Measurements from ENCODE around the gene LCN15.
"Not testable (repeated sequence)": the region's sequence is repeated elsewhere in the genome, so short reads cannot be mapped to it uniquely, and the experiment has no call there.

Gene LCN15

DNA sequence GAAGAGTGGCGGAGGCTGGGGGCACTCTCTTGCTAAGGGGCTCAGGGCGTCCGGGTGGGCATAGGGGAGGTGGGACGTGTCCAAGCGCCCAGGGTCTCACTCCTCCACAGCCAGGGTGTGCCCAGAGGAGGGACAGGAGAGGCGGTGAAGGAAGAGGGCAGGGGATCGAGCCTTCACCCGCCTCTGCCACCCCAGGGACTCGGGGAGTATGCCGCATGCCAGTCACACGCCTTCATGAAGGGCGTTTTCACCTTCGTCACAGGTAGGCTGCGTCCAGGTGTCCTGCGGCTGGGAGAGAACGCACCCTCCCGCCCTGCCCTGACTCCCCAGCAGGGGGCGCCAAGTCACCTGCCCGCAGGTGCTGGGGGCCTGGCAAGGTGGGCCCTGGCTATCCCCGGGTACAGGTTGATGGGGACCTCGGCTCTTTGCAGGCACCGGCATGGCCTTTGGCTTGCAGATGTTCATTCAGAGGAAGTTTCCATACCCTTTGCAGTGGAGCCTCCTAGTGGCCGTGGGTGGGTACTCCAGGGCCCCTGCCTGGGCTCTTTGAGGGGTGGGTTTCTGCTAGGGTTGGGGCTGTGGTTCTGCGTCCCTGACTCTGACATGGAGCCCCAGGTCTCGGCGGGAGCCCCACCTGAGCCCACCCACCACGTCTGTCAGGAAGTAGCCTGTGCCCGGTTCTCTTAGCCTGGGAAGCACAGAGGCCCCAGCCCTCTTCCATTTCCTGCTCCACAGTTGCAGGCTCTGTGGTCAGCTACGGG, 27.4 kb upstream of the LCN15 start:
- Histone ChIP-seq H3K36me3 (ENCODE audit: control insufficient read depth, insufficient read depth, low read length) (no peaks in the 10 kb centered on the region), H3K23ac (ENCODE audit: low read length) (no peak overlapping the region), H3K27me3 (ENCODE audit: insufficient read depth, low read length, poor library complexity) (no peaks in the 10 kb centered on the region), H3K27ac (ENCODE audit: low read depth, low read length) (peak overlapping the region; percentile 18), H2BK120ac (ENCODE audit: low read depth, low read length) (no peak overlapping the region), H3K56ac (ENCODE audit: low read length) (peak overlapping the region; percentile 88), H3K4me1 (ENCODE audit: control insufficient read depth, low read depth, low read length) (peaks cover 4% of the 10 kb centered on the region), H4K8ac (ENCODE audit: low read depth, low read length) (no peak overlapping the region), H4K5ac (ENCODE audit: low read length) (no peak overlapping the region), H3K79me1 (ENCODE audit: low read length) (peaks cover 2% of the 10 kb centered on the region), H2AK5ac (ENCODE audit: low read length) (no peak overlapping the region), H2BK5ac (ENCODE audit: low read length) (no peak overlapping the region), H3K18ac (ENCODE audit: low read length) (peak overlapping the region; percentile 13), H3K9ac (ENCODE audit: low read length) (peak overlapping the region; percentile 77), H2BK15ac (replicated peaks; ENCODE audit: low read depth) (no peak overlapping the region), H3K79me2 (ENCODE audit: control insufficient read depth, insufficient read depth, low read length) (no peaks in the 10 kb centered on the region), H3K4me2 (ENCODE audit: low read length) (peak overlapping the region; percentile 47), H3K4me3 (ENCODE audit: low read length) (peak overlapping the region; percentile 57), H3K4ac (ENCODE audit: low read depth, low read length) (peak overlapping the region; percentile 39)
- WGBS (ENCODE audit: extremely low coverage, insufficient coverage, low lambda C conversion rate) = no CpG with 5 or more reads among the region's 29 CpGs
- peak; percentile 86 for DNase-seq

DNA sequence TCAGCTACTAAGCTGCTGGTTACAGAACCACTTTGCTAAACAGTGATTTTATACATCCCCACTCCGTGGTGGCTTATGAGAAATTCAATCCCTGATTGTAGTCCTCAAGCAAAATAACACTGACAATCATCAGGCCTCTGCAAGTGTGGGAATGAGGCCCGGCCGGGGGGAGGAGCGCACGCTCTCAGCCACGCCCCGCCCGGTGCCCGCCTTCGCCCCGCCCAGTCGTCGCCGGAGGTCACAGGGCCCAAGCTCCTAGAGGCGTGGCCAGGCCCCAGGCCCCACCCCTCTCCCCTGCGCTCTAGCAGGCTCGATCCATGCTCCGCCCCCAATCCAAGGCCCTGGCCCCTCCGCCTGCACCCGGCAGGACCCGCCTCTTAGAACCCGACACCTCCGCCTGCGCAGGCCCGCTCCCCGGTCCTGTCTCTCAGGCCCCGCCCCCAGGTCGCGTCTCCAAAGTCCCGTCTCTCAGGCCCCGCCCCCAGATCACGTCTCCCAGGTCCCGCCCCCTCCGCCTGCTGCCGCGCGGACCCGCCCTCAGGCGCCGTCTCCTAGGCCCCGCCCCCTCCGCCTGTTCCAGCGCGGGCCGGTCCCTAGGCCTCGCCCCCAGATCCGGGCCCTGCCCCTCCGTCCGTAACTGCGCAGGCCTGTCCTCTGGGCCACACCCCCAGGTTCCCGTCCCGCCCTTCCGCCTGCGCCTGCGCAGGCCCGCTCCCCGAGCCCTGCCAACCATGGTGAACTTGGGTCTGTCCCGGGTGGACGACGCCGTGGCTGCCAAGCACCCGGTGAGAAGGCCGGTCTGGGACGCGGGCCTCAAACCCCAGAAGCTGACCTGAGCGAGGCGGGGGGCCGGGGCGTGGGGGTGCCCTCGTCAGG, 26.6 kb upstream of the LCN15 start, which contains the start of gene TMEM141:
Gene TMEM141, plus strand, starts transcription at position 705 of the 876 bp plus-strand sequence. Its CDS starts 27 bp downstream, at position 732.
- Histone ChIP-seq H4K8ac (ENCODE audit: low read depth, low read length) (no peak within 1 kb of the TSS), H3K4me3 (ENCODE audit: low read length) (peak within 1 kb of the TSS; percentile 57), H2BK120ac (ENCODE audit: low read depth, low read length) (no peak within 1 kb of the TSS), H3K79me2 (ENCODE audit: control insufficient read depth, insufficient read depth, low read length) (no peaks in the 10 kb centered on the region), H2BK15ac (replicated peaks; ENCODE audit: low read depth) (no peak within 1 kb of the TSS), H3K27ac (ENCODE audit: low read depth, low read length) (peak within 1 kb of the TSS; percentile 18), H2BK5ac (ENCODE audit: low read length) (no peak within 1 kb of the TSS), H3K36me3 (ENCODE audit: control insufficient read depth, insufficient read depth, low read length) (no peaks in the 10 kb centered on the region), H3K27me3 (ENCODE audit: insufficient read depth, low read length, poor library complexity) (no peaks in the 10 kb centered on the region), H3K79me1 (ENCODE audit: low read length) (peaks cover 2% of the 10 kb centered on the region), H3K9ac (ENCODE audit: low read length) (peak within 1 kb of the TSS; percentile 77), H3K4me1 (ENCODE audit: control insufficient read depth, low read depth, low read length) (no peaks in the 10 kb centered on the region), H3K56ac (ENCODE audit: low read length) (peak within 1 kb of the TSS; percentile 88), H3K4me2 (ENCODE audit: low read length) (peak within 1 kb of the TSS; percentile 47), H3K23ac (ENCODE audit: low read length) (no peak within 1 kb of the TSS), H4K5ac (ENCODE audit: low read length) (no peak within 1 kb of the TSS), H3K18ac (ENCODE audit: low read length) (peak within 1 kb of the TSS; percentile 13), H3K4ac (ENCODE audit: low read depth, low read length) (peak within 1 kb of the TSS; percentile 39), H2AK5ac (ENCODE audit: low read length) (no peak within 1 kb of the TSS)
- no CpG with 5 or more reads among the region's 70 CpGs for WGBS (ENCODE audit: extremely low coverage, insufficient coverage, low lambda C conversion rate)
- DNase-seq = peak; percentile 99

DNA sequence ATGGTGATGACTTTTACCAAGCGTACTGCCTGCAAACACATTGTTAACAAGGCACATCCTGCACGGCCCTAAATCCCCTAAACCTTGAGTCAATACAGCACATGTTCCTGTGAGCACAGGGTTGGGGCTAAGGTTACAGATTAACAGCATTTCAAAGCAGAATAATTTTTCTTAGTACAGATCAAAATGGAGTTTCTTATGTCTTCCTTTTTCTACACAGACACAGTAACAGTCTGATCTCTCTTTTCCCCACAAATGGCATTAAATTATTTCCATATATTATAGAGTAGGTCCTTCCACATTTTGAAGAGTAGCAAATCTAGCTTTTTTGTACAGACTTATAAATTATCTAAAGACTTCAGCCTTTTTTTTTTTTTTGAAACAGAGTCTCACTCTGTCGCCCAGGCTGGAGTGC, 25.2 kb upstream of the LCN15 start:
- H3K4me3 ChIP-seq (ENCODE audit: low read length) = no peak overlapping the region
- no peaks in the 10 kb centered on the region for H3K36me3 ChIP-seq (ENCODE audit: control insufficient read depth, insufficient read depth, low read length)
- no peak overlapping the region for H3K9ac ChIP-seq (ENCODE audit: low read length)
- no peak overlapping the region for H3K4me2 ChIP-seq (ENCODE audit: low read length)
- H2BK120ac ChIP-seq (ENCODE audit: low read depth, low read length) = no peak overlapping the region
- no peaks in the 10 kb centered on the region for H3K27me3 ChIP-seq (ENCODE audit: insufficient read depth, low read length, poor library complexity)
- H3K4me1 ChIP-seq (ENCODE audit: control insufficient read depth, low read depth, low read length) = no peaks in the 10 kb centered on the region
- H3K79me2 ChIP-seq (ENCODE audit: control insufficient read depth, insufficient read depth, low read length) = no peaks in the 10 kb centered on the region
- no peak overlapping the region for H4K5ac ChIP-seq (ENCODE audit: low read length)
- H2BK5ac ChIP-seq (ENCODE audit: low read length) = no peak overlapping the region
- peaks cover 2% of the 10 kb centered on the region for H3K79me1 ChIP-seq (ENCODE audit: low read length)
- H3K4ac ChIP-seq (ENCODE audit: low read depth, low read length) = no peak overlapping the region
- DNase-seq = no peak
- H2AK5ac ChIP-seq (ENCODE audit: low read length) = no peak overlapping the region
- peak overlapping the region; percentile 42 for H3K56ac ChIP-seq (ENCODE audit: low read length)
- H3K27ac ChIP-seq (ENCODE audit: low read depth, low read length) = peak overlapping the region; percentile 8
- WGBS (ENCODE audit: extremely low coverage, insufficient coverage, low lambda C conversion rate) = no CpG with 5 or more reads among the region's 3 CpGs
- no peak overlapping the region for H3K23ac ChIP-seq (ENCODE audit: low read length)
- H4K8ac ChIP-seq (ENCODE audit: low read depth, low read length) = no peak overlapping the region
- H2BK15ac ChIP-seq (replicated peaks; ENCODE audit: low read depth) = no peak overlapping the region
- no peak overlapping the region for H3K18ac ChIP-seq (ENCODE audit: low read length)

DNA sequence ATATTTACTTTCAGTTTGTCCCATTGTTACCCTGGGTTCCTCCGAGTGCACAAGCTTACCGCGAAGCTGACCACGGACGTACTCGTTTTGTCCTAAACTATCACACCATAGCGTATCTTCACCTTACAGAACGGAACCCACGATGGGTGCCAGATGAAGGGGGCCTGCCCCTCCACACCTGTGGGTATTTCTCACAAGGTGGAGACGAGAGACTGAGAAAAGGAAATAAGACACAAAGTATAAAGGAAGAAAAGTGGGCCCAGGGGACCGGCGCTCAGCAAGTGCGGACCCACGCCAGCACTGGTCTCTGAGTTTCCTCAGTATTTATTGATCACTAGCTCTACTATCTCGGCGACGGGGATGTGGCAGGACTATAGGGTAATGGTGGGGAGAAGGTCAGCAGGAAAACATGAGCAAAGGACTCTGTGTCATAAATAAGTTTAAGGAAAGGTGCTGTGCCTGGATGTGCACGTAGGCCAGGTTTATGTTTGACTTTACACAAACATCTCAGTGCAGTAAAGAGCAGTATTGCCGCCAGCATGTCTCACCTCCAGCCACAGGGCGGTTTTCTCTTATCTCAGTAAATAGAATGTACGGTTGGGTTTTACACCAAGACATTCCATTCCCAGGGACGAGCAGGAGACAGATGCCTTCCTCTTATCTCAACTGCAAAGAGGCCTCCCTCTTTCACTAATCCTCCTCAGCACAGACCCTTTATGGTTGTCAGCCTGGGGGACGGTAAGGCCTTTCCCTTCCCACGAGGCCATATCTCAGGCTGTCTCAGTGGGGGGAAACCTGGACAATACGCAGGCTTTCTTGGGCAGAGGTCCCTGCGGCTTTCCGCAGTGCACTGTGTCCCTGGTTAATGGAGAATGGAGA, 24.6 kb upstream of the LCN15 start:
- not testable (repeated sequence) for H4K5ac ChIP-seq (ENCODE audit: low read length); H2AK5ac ChIP-seq (ENCODE audit: low read length); H3K4ac ChIP-seq (ENCODE audit: low read depth, low read length); H3K18ac ChIP-seq (ENCODE audit: low read length); H3K23ac ChIP-seq (ENCODE audit: low read length); H2BK15ac ChIP-seq (replicated peaks; ENCODE audit: low read depth); H3K79me1 ChIP-seq (ENCODE audit: low read length); H3K4me2 ChIP-seq (ENCODE audit: low read length); H3K27me3 ChIP-seq (ENCODE audit: insufficient read depth, low read length, poor library complexity); H3K4me3 ChIP-seq (ENCODE audit: low read length); H4K8ac ChIP-seq (ENCODE audit: low read depth, low read length); H2BK5ac ChIP-seq (ENCODE audit: low read length); H3K9ac ChIP-seq (ENCODE audit: low read length); H3K36me3 ChIP-seq (ENCODE audit: control insufficient read depth, insufficient read depth, low read length); H2BK120ac ChIP-seq (ENCODE audit: low read depth, low read length); H3K4me1 ChIP-seq (ENCODE audit: control insufficient read depth, low read depth, low read length); H3K79me2 ChIP-seq (ENCODE audit: control insufficient read depth, insufficient read depth, low read length)
- peak; percentile 76 for DNase-seq
- Histone ChIP-seq H3K56ac (ENCODE audit: low read length) (peak overlapping the region; percentile 42), H3K27ac (ENCODE audit: low read depth, low read length) (peak overlapping the region; percentile 82)
- WGBS (ENCODE audit: extremely low coverage, insufficient coverage, low lambda C conversion rate) = no CpG with 5 or more reads among the region's 27 CpGs

DNA sequence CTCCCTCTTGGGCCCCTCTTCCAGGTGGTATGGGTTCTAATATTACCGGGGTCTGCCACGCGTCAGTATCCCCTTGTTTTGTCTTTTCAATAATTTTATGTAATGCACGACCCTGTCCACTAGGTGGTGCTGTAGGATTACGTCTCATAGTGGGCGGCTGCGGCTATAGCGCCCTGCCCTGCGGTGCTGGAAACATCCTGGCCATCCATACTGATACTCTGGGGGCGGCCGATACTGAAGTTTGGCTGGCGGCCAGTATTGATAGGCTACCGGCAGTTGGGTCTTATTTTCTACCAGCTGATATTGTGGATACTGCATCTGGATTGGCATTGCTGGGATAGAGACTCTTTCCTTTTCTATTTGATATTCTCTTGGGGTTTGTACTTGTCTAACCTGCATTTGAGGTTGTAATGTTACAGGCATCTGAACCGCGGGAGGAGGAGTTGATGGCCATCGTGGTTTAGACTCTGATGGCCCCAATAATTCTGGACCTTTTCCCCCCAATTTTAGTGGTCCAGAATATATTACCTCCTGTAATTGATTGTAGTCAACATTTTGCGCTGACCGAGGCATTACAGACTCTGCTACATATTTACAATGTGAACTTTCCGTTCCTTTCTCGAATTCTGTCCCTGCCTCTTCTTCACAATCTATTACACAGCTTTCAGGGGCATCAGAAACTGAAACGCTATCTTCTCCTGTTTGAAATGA, 23.5 kb upstream of the LCN15 start:
- no peak overlapping the region for H3K23ac ChIP-seq (ENCODE audit: low read length)
- H2AK5ac ChIP-seq (ENCODE audit: low read length) = no peak overlapping the region
- DNase-seq = peak; percentile 81
- H3K9ac ChIP-seq (ENCODE audit: low read length) = no peak overlapping the region
- no peak overlapping the region for H2BK120ac ChIP-seq (ENCODE audit: low read depth, low read length)
- H3K4me2 ChIP-seq (ENCODE audit: low read length) = no peak overlapping the region
- H3K18ac ChIP-seq (ENCODE audit: low read length) = no peak overlapping the region
- H3K4ac ChIP-seq (ENCODE audit: low read depth, low read length) = no peak overlapping the region
- H2BK15ac ChIP-seq (replicated peaks; ENCODE audit: low read depth) = no peak overlapping the region
- H3K27me3 ChIP-seq (ENCODE audit: insufficient read depth, low read length, poor library complexity) = no peaks in the 10 kb centered on the region
- no peak overlapping the region for H3K4me3 ChIP-seq (ENCODE audit: low read length)
- H3K79me2 ChIP-seq (ENCODE audit: control insufficient read depth, insufficient read depth, low read length) = no peaks in the 10 kb centered on the region
- H3K36me3 ChIP-seq (ENCODE audit: control insufficient read depth, insufficient read depth, low read length) = no peaks in the 10 kb centered on the region
- no peaks in the 10 kb centered on the region for H3K4me1 ChIP-seq (ENCODE audit: control insufficient read depth, low read depth, low read length)
- H3K56ac ChIP-seq (ENCODE audit: low read length) = no peak overlapping the region
- no peak overlapping the region for H4K8ac ChIP-seq (ENCODE audit: low read depth, low read length)
- H2BK5ac ChIP-seq (ENCODE audit: low read length) = no peak overlapping the region
- no peak overlapping the region for H4K5ac ChIP-seq (ENCODE audit: low read length)
- no CpG with 5 or more reads among the region's 21 CpGs for WGBS (ENCODE audit: extremely low coverage, insufficient coverage, low lambda C conversion rate)
- peaks cover 2% of the 10 kb centered on the region for H3K79me1 ChIP-seq (ENCODE audit: low read length)
- no peak overlapping the region for H3K27ac ChIP-seq (ENCODE audit: low read depth, low read length)

Measured in mesendoderm (in vitro differentiated cells).